Measurements from ENCODE around the gene CYP4F2. TPM values are rescaled to one million over a fixed set of nuclear protein-coding genes. Genes with fewer than 3 reads are reported as not detected.

The CYP4F2 gene
- total and polyA plus RNA-seq, 9 of the 15 experiments (the other 6 are each of a cell fraction or from before 2014, with no cell fraction given) = 0.10 to 0.56 (median 0.32) TPM; not detected in 2

DNA sequence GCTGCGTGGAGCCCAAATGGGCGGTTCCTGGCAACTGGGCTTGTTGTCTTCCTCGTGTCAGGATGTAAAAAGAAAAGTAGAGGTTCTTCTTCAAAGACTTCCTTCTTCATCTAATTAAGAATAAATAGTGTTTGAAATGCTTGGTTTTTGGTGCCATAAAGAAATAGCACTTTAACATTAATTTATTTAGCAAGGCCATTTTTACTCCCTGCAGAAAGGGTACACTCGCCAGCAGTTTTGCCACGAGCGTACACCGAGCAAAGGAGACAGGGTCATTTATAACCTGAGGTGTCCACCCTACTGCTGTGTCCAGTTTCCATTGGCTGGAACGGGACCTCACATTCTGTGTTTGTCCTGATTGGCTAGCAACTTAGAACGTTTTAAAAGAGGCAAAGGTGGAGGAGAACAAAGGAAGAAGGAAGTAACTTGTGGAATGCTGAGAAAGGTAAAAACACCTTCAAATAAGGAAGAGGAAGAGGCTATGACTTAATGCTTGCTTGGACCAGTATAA, 60.6 kb downstream of the CYP4F2 start (continued):
- TF ChIP-seq, protein P1, sequence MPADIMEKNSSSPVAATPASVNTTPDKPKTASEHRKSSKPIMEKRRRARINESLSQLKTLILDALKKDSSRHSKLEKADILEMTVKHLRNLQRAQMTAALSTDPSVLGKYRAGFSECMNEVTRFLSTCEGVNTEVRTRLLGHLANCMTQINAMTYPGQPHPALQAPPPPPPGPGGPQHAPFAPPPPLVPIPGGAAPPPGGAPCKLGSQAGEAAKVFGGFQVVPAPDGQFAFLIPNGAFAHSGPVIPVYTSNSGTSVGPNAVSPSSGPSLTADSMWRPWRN (IDR thresholded peaks at IDR 0.05; ENCODE audit: low read depth) = peak; percentile 50; the same call in 1 of the 2 replicates
- TF ChIP-seq NCOA6 (IDR thresholded peaks at IDR 0.05) (no peak), ATF1 (CRISPR knock-in tag; IDR thresholded peaks at IDR 0.05) (no peak), ATF1 (tag; IDR thresholded peaks at IDR 0.05) (peak; percentile 63), GATA2 (CRISPR knock-in tag; IDR thresholded peaks at IDR 0.05) (no peak), XRCC5 (IDR thresholded peaks at IDR 0.05; ENCODE audit: low read depth, low read length) (no peak), HDAC2 (IDR thresholded peaks at IDR 0.05) (0 out of 2 replicates have a peak, but pooled peaks have one; percentile 74), SRF (CRISPR knock-in tag; IDR thresholded peaks at IDR 0.05) (no peak), TRIM28 (IDR thresholded peaks at IDR 0.05) (no peak), MYC (IDR thresholded peaks at IDR 0.05; ENCODE audit: low read depth, low read length) (peak; percentile 54; the same call in 1 of the 2 replicates), MYC (CRISPR knock-in tag; IDR thresholded peaks at IDR 0.05; ENCODE audit: borderline replicate concordance, low read depth) (no peak), ELF4 (CRISPR knock-in tag; IDR thresholded peaks at IDR 0.05) (no peak), ZNF785 (CRISPR knock-in tag; IDR thresholded peaks at IDR 0.05) (no peak), MEIS2 (IDR thresholded peaks at IDR 0.05; ENCODE audit: partially characterized antibody) (peak; percentile 92), ERF (CRISPR knock-in tag; IDR thresholded peaks at IDR 0.05) (no peak), CREB1 (IDR thresholded peaks at IDR 0.05) (no peak), CREB1 (CRISPR knock-in tag; IDR thresholded peaks at IDR 0.05) (no peak), SRSF3 (IDR thresholded peaks at IDR 0.05; ENCODE audit: insufficient read depth, low read length) (no peak), SAFB (IDR thresholded peaks at IDR 0.05; ENCODE audit: borderline replicate concordance, low read depth, low read length) (no peak), EP300 (IDR thresholded peaks at IDR 0.05; ENCODE audit: low read length) (no peak), TCF3 (CRISPR knock-in tag; IDR thresholded peaks at IDR 0.05) (no peak), JUN (IDR thresholded peaks at IDR 0.05; ENCODE audit: borderline replicate concordance, low read depth, low read length) (no peak), JUN (CRISPR knock-in tag; IDR thresholded peaks at IDR 0.05; ENCODE audit: borderline replicate concordance) (no peak), SPI1 (IDR thresholded peaks at IDR 0.05; ENCODE audit: borderline replicate concordance, low read depth, low read length) (no peak)
- TF ChIP-seq, protein P2, sequence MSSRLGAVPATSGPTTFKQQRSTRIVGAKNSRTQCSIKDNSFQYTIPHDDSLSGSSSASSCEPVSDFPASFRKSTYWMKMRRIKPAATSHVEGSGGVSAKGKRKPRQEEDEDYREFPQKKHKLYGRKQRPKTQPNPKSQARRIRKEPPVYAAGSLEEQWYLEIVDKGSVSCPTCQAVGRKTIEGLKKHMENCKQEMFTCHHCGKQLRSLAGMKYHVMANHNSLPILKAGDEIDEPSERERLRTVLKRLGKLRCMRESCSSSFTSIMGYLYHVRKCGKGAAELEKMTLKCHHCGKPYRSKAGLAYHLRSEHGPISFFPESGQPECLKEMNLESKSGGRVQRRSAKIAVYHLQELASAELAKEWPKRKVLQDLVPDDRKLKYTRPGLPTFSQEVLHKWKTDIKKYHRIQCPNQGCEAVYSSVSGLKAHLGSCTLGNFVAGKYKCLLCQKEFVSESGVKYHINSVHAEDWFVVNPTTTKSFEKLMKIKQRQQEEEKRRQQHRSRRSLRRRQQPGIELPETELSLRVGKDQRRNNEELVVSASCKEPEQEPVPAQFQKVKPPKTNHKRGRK (tag; IDR thresholded peaks at IDR 0.05) = no peak
- TF ChIP-seq, protein P3, sequence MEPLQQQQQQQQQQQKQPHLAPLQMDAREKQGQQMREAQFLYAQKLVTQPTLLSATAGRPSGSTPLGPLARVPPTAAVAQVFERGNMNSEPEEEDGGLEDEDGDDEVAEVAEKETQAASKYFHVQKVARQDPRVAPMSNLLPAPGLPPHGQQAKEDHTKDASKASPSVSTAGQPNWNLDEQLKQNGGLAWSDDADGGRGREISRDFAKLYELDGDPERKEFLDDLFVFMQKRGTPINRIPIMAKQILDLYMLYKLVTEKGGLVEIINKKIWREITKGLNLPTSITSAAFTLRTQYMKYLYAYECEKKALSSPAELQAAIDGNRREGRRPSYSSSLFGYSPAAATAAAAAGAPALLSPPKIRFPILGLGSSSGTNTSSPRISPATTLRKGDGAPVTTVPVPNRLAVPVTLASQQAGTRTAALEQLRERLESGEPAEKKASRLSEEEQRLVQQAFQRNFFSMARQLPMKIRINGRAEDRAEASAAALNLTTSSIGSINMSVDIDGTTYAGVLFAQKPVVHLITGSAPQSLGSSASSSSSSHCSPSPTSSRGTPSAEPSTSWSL (CRISPR knock-in tag; IDR thresholded peaks at IDR 0.05; ENCODE audit: borderline replicate concordance) = no peak
- TF ChIP-seq, protein P4, sequence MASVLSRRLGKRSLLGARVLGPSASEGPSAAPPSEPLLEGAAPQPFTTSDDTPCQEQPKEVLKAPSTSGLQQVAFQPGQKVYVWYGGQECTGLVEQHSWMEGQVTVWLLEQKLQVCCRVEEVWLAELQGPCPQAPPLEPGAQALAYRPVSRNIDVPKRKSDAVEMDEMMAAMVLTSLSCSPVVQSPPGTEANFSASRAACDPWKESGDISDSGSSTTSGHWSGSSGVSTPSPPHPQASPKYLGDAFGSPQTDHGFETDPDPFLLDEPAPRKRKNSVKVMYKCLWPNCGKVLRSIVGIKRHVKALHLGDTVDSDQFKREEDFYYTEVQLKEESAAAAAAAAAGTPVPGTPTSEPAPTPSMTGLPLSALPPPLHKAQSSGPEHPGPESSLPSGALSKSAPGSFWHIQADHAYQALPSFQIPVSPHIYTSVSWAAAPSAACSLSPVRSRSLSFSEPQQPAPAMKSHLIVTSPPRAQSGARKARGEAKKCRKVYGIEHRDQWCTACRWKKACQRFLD (CRISPR knock-in tag; IDR thresholded peaks at IDR 0.05) = peak; percentile 13; the same call in 1 of the 2 replicates

All from K562 (cell line).